22Rv1 (cell line): ENCODE data around the gene RUSC2.
"Not testable (repeated sequence)": the region's sequence is repeated elsewhere in the genome, so short reads cannot be mapped to it uniquely, and the experiment has no call there.

Experiments used
- H3K27ac ChIP-seq: fragments of 450-650 bp; 2 replicates; pipeline ENCODE4 v1.5.1; 2017
- ZFX ChIP-seq: fragments of 450-650 bp; IDR thresholded peaks from 2 replicates; pipeline ENCODE4 v1.6.1; 2017; ENCODE audit warnings: antibody characterized with exemption, borderline replicate concordance
- TF ChIP-seq, protein P1 (sequence below): fragments of 450-650 bp; IDR thresholded peaks from 2 replicates; pipeline ENCODE4 v1.5.1; 2017; ENCODE audit warnings: mild to moderate bottlenecking

Gene RUSC2

DNA sequence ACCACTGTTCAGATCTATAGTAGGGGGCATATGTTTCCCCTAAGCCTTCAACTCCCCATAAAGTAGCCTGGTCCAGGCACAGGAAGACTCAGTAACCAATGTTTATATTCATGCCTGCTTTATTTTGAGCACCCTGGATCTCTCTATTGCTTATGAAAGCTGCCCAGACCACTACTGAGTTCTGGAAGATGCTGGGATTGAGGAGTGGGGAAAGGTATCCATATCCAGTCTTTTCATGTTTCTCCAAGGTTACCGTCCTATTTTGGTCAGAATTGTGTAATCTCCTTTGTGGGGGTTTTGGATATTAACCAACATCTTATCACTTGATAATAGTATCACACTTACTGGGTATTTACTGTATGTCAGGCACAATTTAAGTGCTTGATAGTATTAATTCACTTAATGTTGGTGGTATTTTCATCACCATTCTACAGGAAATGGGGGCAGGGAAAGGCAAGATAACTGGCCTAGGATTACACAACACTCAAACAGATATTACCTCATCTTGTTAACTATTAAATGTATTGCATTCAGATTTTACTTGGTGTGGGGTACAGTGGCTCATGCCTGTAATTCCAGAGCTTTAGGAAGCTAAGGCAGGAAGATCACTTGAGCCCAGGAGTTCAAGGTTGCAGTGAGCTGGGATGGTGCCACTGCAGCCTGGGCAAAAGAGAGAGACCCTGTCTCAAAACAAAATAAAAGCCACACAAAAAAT lies 36.3 kb downstream of the RUSC2 start:
- H3K27ac ChIP-seq = no peak overlapping the region
- TF ChIP-seq, protein P1, sequence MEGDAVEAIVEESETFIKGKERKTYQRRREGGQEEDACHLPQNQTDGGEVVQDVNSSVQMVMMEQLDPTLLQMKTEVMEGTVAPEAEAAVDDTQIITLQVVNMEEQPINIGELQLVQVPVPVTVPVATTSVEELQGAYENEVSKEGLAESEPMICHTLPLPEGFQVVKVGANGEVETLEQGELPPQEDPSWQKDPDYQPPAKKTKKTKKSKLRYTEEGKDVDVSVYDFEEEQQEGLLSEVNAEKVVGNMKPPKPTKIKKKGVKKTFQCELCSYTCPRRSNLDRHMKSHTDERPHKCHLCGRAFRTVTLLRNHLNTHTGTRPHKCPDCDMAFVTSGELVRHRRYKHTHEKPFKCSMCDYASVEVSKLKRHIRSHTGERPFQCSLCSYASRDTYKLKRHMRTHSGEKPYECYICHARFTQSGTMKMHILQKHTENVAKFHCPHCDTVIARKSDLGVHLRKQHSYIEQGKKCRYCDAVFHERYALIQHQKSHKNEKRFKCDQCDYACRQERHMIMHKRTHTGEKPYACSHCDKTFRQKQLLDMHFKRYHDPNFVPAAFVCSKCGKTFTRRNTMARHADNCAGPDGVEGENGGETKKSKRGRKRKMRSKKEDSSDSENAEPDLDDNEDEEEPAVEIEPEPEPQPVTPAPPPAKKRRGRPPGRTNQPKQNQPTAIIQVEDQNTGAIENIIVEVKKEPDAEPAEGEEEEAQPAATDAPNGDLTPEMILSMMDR = no peak
- TF ChIP-seq ZFX = no peak

DNA sequence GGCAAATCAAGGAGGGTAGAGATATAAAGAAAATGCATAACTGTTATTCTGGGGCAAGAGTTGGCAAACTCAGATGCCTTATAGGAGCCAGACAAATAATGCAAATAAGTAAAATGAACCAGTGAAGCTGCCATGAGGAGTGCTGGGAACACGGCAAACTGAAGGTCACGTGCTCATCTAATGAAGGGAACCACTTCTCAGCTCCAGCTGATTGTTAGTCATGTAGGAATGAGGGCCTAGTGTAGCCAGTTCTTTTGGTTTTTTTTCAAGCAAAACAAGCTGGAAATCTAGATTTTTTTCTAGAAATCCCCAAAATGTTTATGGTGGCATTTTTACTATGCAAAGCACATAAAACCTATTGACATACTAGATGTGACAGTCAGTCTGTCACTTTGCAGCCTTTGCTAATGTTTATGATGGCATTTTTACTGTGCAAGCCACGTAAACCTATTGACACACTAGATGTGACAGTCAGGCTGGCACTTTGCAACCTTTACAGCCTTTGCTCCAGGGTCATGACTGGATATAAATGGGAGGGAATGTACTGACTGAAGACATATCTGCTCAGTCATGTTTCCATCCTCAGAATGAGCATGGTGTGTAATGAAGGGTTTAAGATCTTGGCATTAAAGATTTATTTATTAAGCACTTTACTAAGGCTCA lies 39.4 kb downstream of the RUSC2 start:
- no peak overlapping the region for H3K27ac ChIP-seq
- TF ChIP-seq, protein P1 = no peak
- no peak for TF ChIP-seq ZFX

GRCh38 chr9:35533398-35533797 lies 43.5 kb downstream of the RUSC2 start:
- H3K27ac ChIP-seq = no peak overlapping the region
- no peak for TF ChIP-seq ZFX
- TF ChIP-seq, protein P1 = no peak

- not testable (repeated sequence) for H3K27ac ChIP-seq
Measured at GRCh38 chr9:35534921-35535320, 45.0 kb downstream of the RUSC2 start.

- H3K27ac ChIP-seq = no peak overlapping the region
- no peak for TF ChIP-seq ZFX
- TF ChIP-seq, protein P1 = no peak
Measured at GRCh38 chr9:35537913-35538312, 48.0 kb downstream of the RUSC2 start.

DNA sequence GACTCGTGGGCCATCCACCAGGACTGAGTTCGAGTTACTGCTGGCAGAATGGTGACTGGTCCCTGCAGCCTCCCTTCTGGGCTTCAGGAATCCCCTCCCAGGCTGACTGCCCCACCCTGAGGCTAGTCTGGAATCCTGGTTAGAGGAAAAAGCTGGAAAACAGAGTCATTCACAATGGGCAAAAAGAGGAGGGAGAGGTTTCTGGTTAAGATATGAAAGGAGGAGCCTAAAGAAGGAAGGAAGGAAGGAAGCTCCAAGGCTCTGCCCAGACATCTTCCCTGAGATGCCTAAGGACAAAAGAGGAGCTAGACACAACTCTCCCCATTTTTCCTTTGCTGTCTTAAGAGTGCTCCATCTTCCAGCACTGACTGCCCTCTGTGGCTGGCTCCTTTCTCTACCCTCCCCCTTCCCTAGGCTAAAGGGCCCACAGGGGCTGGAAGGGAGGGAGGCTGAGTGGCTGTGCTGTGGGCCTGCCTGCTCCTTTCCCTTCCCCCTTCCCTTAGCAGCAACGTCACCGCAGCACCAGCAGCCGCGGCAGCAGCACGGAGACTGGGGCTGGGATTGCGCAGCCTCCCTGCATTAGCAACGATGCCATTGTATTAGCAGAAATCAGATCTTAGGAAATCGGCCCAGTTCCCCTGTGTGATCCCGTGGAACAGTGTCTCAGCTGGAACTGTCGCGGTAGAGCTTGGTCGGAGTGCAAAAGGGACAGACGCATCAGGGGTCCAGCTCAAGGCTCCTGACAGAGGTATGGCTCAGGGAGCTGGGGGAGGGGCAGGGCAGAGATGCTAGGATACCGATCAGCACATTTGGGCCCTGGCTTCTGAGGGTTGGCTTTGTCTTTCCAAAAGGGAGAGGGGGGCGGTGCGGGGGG lies 48.7 kb downstream of the RUSC2 start:
- H3K27ac ChIP-seq = no peak overlapping the region
- no peak for TF ChIP-seq ZFX
- TF ChIP-seq, protein P1 = no peak
